Measurements from ENCODE around the gene TMEM207.
"Not testable (repeated sequence)": the region's sequence is repeated elsewhere in the genome, so short reads cannot be mapped to it uniquely, and the experiment has no call there.

Gene TMEM207

DNA sequence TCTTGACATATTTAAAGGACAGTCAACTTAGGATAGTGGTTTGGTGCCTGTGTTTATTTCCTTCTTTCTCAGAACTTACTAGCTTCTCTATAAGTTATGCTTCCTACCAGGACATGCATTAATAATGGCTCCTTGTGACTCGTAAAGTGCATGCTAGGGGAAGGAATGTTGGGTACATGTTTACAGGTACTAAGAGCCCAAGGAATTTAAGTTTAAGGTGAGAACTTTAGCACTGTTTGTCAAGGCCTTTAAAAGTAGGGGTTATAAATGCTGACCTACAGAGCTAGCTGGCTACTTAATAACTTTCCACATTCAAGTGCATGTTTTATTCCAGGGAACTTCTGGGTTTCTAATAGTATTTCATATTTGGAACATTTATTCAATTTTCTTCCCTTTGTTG is at the start of gene TMEM207:
Gene TMEM207, minus strand, starts transcription at position 101 of the 400 bp plus-strand sequence. Its CDS starts 92 bp downstream, at position 9.
- DNase-seq = no peak

DNA sequence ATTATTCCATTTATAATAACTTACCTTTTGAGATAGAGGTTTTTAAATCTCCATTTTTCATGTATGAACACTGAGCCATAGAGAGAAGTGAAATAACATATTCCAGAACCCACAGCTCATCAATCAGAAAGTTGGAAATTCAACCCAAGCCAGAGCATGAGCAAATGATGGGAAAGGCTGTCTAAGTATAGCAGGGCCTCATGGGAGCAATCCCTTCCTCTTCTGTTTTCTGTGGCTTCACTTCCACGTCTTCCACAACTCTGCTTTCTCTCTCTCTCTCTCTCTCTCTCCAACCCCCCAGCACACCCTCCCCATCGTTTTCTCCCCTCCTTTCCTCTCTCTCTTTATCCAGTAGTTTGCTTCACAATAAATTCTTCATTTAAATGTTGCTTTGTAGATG is 49.4 kb upstream of the TMEM207 start:
- DNase-seq = no peak

DNA sequence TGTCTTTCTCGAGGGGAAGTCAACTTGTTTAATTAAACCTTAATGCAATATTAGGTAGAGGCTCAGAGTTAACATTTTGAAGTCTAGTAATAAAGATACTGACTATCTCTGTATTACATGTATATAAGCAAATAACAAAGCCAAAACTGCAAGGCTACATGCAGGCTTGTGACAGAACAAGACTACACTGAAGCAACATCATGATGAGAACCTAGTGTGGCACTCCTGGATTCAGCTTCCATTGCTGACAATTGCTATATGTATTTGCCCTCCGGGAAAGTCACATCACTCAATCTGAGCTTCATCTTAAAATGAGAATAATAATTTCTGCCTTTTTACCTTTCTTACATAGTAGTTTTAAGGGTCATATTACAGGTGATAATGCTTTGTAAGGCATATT is 48.6 kb upstream of the TMEM207 start:
- no peak for DNase-seq

DNA sequence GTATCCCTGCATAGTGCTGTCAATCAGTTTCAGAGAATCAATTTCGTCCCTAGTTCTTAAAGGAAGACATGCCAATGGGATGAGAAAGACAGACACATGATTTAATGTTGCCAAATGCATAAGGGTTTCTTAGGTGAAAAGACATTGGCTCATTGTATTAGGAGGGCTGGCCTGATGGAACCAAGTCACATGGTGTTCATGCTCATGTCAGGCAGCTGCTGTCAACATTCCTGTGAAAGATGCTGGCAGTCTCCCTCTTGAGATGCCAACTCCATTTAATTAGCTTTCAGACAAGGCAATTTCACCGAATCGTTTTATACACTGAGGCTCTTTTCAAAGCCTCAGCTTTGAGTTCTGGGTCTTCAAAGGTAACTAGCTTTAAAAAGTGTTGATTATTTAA is 48.1 kb upstream of the TMEM207 start:
- DNase-seq = no peak

DNA sequence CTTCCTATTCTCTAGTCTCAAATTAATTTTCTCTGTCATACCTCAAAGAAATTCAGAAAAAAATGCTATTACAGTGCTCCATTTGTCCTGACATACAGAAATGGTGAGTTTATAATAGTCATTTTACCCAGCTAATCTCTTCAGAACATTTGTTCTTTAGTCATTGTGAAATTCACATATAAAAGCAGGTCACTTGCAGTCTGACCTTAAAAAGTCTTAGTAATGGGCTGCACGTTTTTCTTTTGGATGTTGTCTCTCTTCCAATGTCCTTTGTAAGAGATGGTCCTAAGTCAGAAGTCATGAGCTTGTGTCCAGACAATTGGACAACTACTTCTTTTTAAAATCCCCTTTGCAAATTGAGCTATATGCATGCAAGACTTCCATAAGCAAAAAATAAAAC is 47.2 kb upstream of the TMEM207 start:
- DNase-seq = no peak

DNA sequence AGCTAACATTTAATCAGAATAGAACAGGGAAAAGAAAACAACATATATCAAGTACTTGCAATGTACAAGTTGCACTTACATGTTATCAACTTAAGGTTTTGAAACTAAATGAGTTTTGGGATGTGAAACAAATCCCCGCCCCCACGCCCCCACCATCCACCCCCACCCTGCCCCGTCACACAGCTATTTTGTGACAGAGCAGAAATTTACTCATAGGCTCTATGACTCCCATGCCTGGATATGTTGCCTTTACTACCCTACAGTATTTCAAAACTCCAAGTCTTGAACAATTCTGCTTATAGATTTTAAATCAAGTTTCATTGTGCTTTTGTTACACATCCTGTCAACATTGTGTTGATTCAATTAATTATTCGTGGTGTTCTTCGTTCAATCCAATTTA is 46.1 kb upstream of the TMEM207 start:
- no peak for DNase-seq

DNA sequence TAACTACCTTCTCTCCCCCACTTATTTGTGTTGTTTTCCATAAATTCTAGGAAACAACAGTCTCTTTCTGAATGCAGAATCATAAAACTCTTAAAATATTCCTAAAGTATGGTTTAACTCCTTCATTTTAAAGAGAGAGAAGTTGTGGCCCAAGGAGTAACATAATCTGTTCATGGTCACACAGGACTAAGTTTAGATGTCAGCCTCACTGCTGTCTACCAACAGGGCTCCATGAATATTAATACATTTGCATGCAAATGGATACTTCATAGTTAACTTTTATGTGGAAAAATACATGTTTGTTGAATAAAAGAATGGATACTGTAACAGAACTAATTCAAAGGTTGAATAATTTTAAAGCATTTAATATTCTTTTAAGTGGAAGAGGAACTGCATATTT is 45.7 kb upstream of the TMEM207 start:
- DNase-seq = no peak

DNA sequence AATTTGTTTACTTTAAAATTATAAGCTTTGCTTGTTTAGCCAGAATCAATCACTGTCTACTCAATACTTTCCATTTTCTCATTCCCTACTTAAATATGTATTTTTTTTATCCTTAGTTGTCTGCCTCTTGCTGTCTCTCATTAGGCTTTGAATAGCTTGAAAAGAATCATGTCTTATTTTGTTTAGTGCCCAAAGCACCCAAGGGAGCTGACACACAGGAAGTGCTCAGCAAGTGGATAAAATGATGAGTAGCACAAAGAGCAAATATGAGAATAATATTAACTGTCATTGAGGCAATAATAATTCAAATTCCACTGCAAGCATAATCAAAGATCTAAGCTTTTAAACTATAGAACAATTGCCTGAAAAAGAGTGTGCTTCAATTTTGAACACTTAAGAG is 45.2 kb upstream of the TMEM207 start:
- no peak for DNase-seq

DNA sequence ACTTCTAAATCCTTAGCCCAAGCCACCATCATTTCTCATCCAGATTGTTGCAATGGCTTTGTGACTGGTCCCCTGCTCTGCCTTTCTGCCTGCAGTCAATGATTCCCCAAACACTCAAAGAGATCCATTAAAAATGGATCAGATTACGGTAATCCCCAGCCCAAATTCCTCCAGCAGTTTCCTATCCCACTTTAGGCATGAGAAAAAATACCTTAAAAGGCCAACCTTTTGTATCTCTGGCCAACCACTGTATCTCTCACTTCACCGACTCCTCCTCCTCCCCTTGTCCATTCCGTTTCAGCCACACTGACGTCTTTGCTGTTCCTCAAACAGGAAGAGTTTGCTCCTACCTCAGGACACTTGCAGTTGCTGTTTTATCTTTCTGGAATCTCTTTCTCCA is 43.3 kb upstream of the TMEM207 start:
- DNase-seq = no peak

DNA sequence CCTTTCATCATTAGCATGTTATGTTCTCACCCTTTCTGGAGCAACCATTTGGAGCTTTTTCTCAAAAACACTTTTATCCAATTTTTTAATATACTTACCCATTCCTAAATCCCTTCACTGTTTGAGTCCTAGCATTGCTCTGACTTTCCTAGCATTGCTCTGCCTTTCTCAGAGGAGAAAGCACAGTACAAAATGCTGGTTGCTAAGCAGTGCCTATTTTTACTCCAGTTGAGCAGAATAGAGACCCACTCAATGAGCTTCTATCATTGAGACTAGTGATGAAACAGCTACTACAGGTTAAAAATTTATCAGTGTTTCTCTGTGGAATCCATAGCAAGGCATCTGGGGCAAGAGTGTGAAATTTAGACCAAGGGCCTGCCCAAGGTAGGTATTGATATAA is 42.4 kb upstream of the TMEM207 start:
- no peak for DNase-seq

DNA sequence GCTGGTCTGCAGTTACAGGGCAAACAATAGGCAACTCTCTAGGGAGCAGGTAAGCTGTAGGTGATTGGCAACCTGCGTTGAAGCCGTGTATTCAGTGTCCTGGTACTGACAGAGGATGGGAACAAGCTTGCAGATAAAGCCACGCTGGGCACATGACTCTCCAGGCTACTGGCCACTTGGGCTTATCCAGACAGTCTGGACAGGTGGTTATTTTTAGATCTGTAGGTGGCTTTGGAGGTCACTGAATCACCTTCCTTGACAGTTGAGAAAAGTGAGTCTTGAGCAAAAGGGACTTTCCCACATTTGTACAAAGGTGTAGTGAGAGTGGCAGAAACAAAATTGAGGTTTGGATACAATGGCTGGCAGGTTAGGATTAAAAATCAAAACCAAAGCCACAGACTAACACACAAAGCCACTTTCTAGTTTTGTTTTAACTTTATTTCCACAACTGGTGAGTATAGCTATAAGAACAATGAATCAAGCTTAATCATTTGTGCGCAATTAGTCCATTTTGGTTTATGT is 41.9 kb upstream of the TMEM207 start:
- no peak for DNase-seq

DNA sequence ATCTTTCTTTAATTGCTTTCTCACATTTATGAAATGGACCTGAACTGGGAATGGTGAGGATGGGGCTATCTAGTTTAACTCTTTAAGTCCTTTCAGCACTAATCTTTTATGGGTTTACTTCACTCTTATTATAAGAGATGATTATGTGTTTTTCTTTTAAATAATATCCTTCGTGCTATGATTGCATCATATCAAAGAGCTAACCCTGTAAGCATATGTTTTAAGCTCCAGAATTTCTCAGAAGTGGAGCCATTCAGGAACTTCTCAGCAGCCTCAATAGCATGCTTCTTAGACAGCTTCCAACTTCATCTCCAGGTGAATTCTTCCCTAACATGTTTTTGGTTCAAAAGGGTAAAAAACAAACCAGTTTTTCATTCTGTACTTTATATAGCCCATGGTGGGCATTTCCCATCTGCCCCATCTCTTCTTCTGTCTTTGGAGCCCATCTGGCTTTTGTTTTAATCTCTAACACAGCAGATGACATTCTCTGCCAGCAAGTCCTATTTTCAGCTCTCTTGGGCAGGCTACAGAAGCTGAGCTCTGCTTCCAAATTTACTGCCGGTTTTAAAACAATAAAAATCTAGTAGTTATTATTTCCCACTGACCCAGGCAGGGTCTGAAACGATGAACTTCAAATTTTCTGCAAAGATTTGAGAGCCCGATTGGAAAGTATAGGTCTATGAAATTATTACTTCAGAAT is 37.4 kb upstream of the TMEM207 start:
- no peak for DNase-seq

DNA sequence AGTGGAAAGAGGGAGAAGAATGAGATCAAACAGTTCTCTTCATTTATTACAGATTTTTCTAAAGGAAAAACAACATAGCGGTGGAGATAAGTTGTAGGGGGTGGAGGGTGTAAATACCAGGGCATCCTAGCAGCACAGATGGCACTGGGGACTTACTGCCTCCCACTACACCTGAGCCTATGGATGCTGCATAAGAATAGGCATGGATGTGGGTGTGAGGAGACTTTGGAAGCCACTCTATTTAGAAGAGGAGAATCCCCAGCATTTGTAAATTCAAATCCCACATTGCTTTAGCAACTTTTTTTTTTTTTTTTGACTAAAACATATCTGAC is 36.8 kb upstream of the TMEM207 start:
- no peak for DNase-seq

DNA sequence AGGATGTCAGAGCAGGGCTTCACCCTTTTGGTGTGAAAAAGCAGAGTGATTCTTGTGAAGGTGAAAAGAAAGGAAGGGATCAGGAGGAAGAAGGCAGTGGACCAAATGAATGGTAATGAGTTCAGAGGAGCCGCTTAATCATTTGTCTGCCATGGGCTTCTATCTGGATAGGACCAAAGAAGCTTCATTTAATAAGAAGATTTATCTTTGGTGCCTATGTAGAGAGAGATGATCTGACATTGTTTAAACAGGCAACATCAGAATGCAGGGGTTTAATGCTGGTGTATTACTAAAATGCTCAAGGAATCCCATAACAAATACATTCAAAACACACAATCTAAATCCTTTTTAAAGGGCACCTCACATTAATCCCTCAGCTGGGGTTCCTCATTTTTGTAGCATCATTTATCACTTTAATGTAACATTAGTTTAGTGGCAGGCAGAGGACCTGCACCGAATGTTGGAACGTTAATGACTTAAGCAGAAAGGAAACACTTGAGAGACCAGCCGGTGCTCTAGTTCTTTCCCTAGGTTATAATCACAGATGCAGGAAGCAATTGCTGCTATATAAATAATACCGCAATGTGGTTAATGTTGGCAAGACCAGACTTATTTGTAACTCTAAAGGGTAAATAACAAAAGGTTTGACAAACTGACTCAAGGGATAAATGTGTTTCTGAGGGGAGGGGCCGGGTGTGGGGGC is 36.3 kb upstream of the TMEM207 start:
- no peak for DNase-seq

DNA sequence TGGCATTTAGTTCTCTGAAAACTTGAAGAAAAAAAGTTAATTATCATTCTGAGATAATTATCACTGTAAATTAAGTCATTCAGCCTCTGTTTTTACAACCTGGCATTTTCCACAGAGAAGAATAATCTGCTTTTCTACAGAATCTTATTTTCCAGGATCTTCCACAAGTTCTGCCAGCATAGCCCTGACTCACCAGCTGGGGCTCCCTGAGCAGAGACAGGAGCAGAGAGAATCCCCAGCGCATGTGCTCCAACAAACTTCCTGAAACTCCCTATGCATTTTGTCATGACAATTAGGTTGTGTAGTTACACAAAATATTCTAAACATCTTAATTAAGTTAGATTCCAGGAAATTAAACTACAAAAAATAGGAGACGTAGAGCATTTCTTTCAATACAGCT is 32.1 kb upstream of the TMEM207 start:
- no peak for DNase-seq

DNA sequence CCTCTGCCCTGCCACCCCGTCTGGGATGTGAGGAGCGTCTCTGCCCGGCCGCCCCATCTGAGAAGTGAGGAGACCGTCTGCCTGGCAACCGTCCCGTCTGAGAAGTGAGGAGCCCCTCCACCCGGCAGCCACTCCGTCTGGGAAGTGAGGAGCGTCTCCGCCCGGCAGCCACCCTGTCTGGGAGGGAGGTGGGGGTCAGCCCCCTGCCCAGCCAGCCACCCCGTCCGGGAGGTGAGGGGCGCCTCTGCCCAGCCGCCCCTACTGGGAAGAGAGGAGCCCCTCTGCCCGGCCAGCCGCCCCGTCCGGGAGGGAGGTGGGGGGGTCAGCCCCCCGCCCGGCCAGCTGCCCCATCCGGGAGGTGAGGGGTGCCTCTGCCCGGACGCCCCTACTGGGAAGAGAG is 23.6 kb upstream of the TMEM207 start:
- DNase-seq = not testable (repeated sequence)

DNA sequence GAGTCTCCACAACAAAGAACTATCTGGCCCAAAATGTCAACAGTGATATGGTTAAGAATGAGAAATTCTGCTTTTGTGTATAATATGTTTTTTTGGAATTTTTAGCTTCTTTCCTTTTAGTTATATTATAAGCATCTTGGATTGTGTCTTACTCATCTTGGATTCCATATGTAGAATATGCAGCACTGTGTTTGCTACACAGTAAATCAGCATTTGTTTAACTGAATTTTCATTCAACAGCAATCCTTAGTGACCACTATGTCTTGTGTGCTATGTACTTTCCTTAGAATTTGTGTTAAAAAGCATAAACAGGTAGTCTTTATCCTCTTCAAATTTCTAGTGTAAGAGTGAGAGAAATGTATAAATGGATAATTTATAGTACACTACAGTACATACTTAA is 18.2 kb upstream of the TMEM207 start:
- no peak for DNase-seq

DNA sequence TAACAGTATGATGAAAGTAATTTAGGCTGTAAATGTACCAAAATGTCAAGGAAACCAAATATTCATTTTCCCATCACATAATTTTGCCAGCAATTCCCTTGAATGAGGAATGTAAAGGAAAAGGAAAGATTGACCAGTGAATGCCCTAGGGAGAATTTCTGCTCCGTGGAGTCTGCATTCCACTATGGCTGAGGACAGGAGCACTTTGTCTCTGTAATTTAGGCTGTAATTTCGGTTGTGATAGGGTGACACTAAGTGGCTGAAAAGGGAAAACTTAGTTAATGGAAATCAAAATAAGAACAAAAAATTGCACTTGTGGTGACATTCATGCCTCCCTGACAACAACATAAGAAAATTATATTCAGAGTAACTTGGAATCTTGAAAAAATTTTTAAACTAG is 8.3 kb upstream of the TMEM207 start:
- no peak for DNase-seq

DNA sequence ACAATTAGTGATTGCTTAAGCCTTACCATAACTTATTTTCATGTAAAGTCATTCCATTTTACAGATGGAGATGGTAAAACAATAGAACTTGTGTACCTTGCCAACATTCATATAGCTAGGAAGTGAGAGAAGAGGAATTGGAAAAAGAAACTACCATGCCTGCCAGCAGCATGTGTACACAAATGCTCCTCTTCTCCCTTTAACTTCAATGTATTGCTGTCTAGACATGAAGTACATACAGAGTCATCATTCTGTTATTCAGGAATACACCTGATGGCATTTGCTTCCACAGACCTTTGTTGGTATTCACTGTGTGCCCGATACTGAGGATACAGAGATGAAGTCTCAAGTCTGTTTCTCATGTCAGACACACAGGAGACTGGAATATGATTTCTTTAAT is 7.1 kb upstream of the TMEM207 start:
- DNase-seq = no peak

DNA sequence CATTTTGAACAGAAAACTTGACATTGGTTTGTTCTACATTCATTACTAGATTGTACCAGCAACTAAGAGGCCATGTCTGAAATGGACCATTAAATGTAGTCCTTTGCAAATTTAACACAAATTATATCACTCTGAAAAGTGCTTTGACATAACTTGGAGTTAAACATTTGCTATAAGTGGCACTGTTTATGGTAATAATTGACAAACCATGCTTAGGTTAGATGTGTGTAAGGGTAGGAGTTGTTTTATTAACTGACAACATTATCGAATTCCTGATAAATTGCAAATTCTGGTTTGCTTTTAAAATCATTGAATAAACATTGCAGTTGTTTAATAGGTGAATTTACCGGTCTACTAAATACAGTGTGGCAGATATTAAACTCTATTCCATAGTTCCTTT is 6.1 kb upstream of the TMEM207 start:
- DNase-seq = no peak

DNA sequence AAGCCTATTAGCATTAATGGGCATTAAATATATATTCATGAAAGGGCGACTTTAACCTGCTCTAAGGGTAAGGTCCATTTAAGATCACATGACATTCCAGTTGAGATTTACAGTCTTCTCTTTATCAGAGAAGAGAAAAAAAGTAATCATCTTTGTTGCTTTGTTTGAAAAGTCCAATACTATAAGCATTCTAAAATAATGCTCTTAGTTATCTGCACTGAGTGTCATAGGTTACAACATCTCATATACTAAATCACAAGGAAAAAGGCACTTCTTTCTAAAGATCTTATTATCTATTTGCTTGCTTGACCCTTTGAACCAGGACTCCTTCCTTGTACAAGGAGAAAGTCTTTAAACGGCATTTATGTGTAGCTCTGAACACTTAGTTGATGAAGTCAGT is 1.4 kb downstream of the TMEM207 start:
- no peak for DNase-seq

DNA sequence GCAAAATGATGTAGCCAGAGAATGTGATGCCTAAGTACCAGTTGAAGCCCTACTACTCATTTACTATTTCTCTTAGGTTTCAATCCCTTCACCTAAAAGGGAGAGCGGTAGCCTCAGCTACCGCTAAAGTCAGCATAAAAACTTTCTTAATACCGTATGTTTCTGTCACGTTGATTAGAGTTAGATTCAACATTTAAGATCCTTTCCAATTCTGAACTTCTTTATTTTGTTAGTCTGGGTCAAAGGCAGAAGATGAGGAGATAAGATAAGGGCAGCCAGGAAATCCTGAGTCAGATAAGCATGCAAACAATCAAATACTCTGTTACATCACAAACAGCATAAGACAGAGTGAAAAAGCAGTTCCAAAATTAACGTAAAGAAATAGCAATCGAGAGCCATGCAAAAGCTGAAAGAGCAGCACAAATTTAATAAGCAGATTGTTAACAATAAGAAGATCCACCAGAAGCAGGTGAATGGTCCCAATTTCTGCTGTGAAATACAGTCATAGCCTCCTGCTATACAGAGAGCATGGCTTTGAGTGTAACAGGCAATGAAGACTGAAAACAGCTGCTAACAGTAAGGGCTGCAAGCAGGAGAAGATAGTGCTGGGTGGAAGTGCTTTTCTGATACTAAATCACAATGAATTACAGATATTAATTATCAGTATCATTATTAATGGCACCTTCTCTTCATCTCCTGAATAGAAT is 3.0 kb downstream of the TMEM207 start:
- peak in 2 of 6 experiments; percentile 1 to 8 for DNase-seq

DNA sequence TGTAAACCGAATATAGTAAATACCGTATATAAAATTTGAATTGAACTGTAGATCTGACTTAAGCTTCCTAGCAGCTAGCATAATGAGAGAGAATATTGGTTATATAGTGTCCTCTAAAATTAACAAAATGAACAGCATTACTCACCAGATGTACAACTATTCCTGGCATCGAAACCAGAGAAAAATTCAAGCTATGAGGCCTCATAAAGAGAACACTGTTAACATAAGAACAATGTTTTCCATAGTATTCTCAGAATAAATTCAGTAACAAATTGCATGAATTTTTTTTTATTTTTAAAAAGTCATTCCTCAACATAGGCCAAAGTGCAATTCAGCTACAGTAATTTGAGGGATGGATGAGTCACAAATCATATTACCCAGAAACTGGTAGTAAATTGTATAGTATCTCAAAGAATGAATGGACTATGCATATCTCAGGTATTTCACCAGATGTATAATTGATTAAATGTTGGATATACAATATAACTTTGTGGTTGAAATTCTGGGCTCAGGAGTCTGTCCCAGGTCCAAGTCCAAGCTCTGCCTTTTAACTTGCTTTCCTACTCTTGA is 5.0 kb downstream of the TMEM207 start:
- DNase-seq = no peak

DNA sequence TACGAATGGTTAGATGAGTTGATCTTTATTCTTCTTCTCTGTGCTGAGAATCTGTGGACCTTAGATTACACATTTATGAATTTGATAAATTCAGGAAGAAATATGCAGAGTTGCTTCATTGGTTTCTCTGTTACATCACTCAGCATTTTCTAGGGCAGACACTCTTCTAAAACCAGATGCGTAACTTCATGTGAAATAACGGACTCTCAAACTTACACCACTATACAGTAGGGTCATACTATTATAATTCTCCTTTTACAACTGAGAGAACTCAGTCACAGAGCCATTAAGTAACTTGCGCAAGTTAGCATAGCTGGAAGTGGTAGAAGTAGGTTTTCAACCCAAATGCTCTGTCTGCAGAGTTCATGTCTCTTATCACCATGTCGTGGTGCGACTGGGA is 5.7 kb downstream of the TMEM207 start:
- DNase-seq = no peak

Measured in stimulated activated naive CD4-positive, alpha-beta T cell (primary cell).